ENCODE results near the gene TCN2. TPM values are rescaled to one million over a fixed set of nuclear protein-coding genes. Genes with fewer than 3 reads are reported as not detected.
"Not testable (repeated sequence)": the region's sequence is repeated elsewhere in the genome, so short reads cannot be mapped to it uniquely, and the experiment has no call there.

Gene TCN2
- total RNA-seq, 1 donor: 18.8 TPM

GRCh38 chr22:30614268-30614667, 7.3 kb downstream of the TCN2 start:
- Histone ChIP-seq H2AFZ (ENCODE audit: low read length) (no peak overlapping the region), H3K4me1 (ENCODE audit: insufficient read depth, low read length) (peaks cover 6% of the 10 kb centered on the region), H3K9me3 (ENCODE audit: low read depth, low read length) (no peaks in the 10 kb centered on the region), H3K4me3 (ENCODE audit: insufficient read depth, low read length) (no peak overlapping the region), H4K20me1 (ENCODE audit: insufficient read depth, low read length) (no peaks in the 10 kb centered on the region), H3K79me2 (ENCODE audit: insufficient read depth, low read length) (no peaks in the 10 kb centered on the region), H3K27ac (ENCODE audit: low read depth, low read length) (no peak overlapping the region), H3K27me3 (ENCODE audit: insufficient read depth, low read length) (peaks cover 2% of the 10 kb centered on the region), H3K4me2 (ENCODE audit: insufficient read depth, low read length) (no peak overlapping the region), H3K36me3 (ENCODE audit: insufficient read depth, low read length) (no peaks in the 10 kb centered on the region)
- no peak for DNase-seq (ENCODE audit: insufficient read length, low spot score, missing footprints)
- no peak for TF ChIP-seq CTCF (IDR thresholded peaks at IDR 0.05; ENCODE audit: extremely low read depth, low read depth, low read length)

- no peak overlapping the region for H2AFZ ChIP-seq (ENCODE audit: low read length)
- no peak for TF ChIP-seq CTCF (IDR thresholded peaks at IDR 0.05; ENCODE audit: extremely low read depth, low read depth, low read length)
- DNase-seq (ENCODE audit: insufficient read length, low spot score, missing footprints): no peak
- no peak overlapping the region for H3K27ac ChIP-seq (ENCODE audit: low read depth, low read length)
- no peaks in the 10 kb centered on the region for H3K79me2 ChIP-seq (ENCODE audit: insufficient read depth, low read length)
- H3K4me2 ChIP-seq (ENCODE audit: insufficient read depth, low read length): no peak overlapping the region
- no peaks in the 10 kb centered on the region for H3K36me3 ChIP-seq (ENCODE audit: insufficient read depth, low read length)
- H3K4me3 ChIP-seq (ENCODE audit: insufficient read depth, low read length): no peak overlapping the region
- H4K20me1 ChIP-seq (ENCODE audit: insufficient read depth, low read length): no peaks in the 10 kb centered on the region
- no peaks in the 10 kb centered on the region for H3K4me1 ChIP-seq (ENCODE audit: insufficient read depth, low read length)
- peaks cover 2% of the 10 kb centered on the region for H3K27me3 ChIP-seq (ENCODE audit: insufficient read depth, low read length)
- H3K9me3 ChIP-seq (ENCODE audit: low read depth, low read length): no peaks in the 10 kb centered on the region
These were observed 7.9 kb downstream of the TCN2 start for GRCh38 chr22:30614879-30615278.

- no peak overlapping the region for H3K4me3 ChIP-seq (ENCODE audit: insufficient read depth, low read length)
- H3K27ac ChIP-seq (ENCODE audit: low read depth, low read length): no peak overlapping the region
- H3K36me3 ChIP-seq (ENCODE audit: insufficient read depth, low read length): no peaks in the 10 kb centered on the region
- no peak overlapping the region for H3K4me2 ChIP-seq (ENCODE audit: insufficient read depth, low read length)
- no peak for DNase-seq (ENCODE audit: insufficient read length, low spot score, missing footprints)
- H3K79me2 ChIP-seq (ENCODE audit: insufficient read depth, low read length): no peaks in the 10 kb centered on the region
- no peaks in the 10 kb centered on the region for H4K20me1 ChIP-seq (ENCODE audit: insufficient read depth, low read length)
- no peak for TF ChIP-seq CTCF (IDR thresholded peaks at IDR 0.05; ENCODE audit: extremely low read depth, low read depth, low read length)
- H3K27me3 ChIP-seq (ENCODE audit: insufficient read depth, low read length): peaks cover 2% of the 10 kb centered on the region
- H3K9me3 ChIP-seq (ENCODE audit: low read depth, low read length): no peaks in the 10 kb centered on the region
- H3K4me1 ChIP-seq (ENCODE audit: insufficient read depth, low read length): no peaks in the 10 kb centered on the region
- no peak overlapping the region for H2AFZ ChIP-seq (ENCODE audit: low read length)
These were observed 8.6 kb downstream of the TCN2 start for GRCh38 chr22:30615543-30615954.

- H3K27ac ChIP-seq (ENCODE audit: low read depth, low read length): no peak overlapping the region
- no peaks in the 10 kb centered on the region for H3K4me1 ChIP-seq (ENCODE audit: insufficient read depth, low read length)
- DNase-seq (ENCODE audit: insufficient read length, low spot score, missing footprints): no peak
- no peak for TF ChIP-seq CTCF (IDR thresholded peaks at IDR 0.05; ENCODE audit: extremely low read depth, low read depth, low read length)
- no peak overlapping the region for H3K4me3 ChIP-seq (ENCODE audit: insufficient read depth, low read length)
- no peaks in the 10 kb centered on the region for H4K20me1 ChIP-seq (ENCODE audit: insufficient read depth, low read length)
- H3K4me2 ChIP-seq (ENCODE audit: insufficient read depth, low read length): no peak overlapping the region
- peaks cover 2% of the 10 kb centered on the region for H3K27me3 ChIP-seq (ENCODE audit: insufficient read depth, low read length)
- H3K9me3 ChIP-seq (ENCODE audit: low read depth, low read length): no peaks in the 10 kb centered on the region
- no peaks in the 10 kb centered on the region for H3K79me2 ChIP-seq (ENCODE audit: insufficient read depth, low read length)
- no peak overlapping the region for H2AFZ ChIP-seq (ENCODE audit: low read length)
- H3K36me3 ChIP-seq (ENCODE audit: insufficient read depth, low read length): no peaks in the 10 kb centered on the region
These were observed 10.8 kb downstream of the TCN2 start for GRCh38 chr22:30617819-30618218.

GRCh38 chr22:30619909-30620308, 12.9 kb downstream of the TCN2 start:
- H3K9me3 ChIP-seq (ENCODE audit: low read depth, low read length); H3K27me3 ChIP-seq (ENCODE audit: insufficient read depth, low read length); H3K27ac ChIP-seq (ENCODE audit: low read depth, low read length); H3K4me1 ChIP-seq (ENCODE audit: insufficient read depth, low read length); H3K79me2 ChIP-seq (ENCODE audit: insufficient read depth, low read length); H3K4me3 ChIP-seq (ENCODE audit: insufficient read depth, low read length); H2AFZ ChIP-seq (ENCODE audit: low read length); H3K4me2 ChIP-seq (ENCODE audit: insufficient read depth, low read length); DNase-seq (ENCODE audit: insufficient read length, low spot score, missing footprints); H3K36me3 ChIP-seq (ENCODE audit: insufficient read depth, low read length); H4K20me1 ChIP-seq (ENCODE audit: insufficient read depth, low read length): not testable (repeated sequence)

All from osteoblast (primary cell).